GM20431 (cell line): Measurements from ENCODE around the gene TMEM92.

Experiments used
- in situ Hi-C: fragments of 300-500 bp; cut with MseI, MboI; formaldehyde crosslinking; loops from one replicate; pipeline ENCODE4 v1.15.0; 2020; ENCODE audit warnings: low sequenced_read_pairs; ENCODE audit not compliant: unreplicated experiment

TMEM92 gene

DNA sequence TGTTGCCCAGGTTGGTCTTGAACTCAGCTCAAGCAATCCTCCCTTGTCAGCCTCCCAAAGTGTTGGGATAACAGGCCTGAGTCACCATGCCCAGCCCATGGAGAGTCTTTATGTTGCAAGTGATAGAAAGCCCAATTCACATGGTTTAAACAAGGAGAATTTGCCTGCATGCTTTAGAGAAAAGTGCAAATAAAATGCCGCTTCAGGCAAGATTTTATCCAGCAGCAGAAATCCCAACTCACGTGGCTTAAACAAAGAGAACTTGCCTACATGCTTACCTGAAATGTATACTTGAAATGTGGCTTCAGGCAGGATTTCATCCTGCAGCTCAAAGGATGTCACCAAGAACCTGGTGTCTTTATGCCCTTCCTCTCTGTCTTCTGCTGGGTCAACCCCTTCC lies 42.9 kb downstream of the TMEM92 start:
- in situ Hi-C loops = no loop called here

- in situ Hi-C loops = no loop called here
Observed at GRCh38 chr17:50318501-50319285, 44.4 kb downstream of the TMEM92 start.

DNA sequence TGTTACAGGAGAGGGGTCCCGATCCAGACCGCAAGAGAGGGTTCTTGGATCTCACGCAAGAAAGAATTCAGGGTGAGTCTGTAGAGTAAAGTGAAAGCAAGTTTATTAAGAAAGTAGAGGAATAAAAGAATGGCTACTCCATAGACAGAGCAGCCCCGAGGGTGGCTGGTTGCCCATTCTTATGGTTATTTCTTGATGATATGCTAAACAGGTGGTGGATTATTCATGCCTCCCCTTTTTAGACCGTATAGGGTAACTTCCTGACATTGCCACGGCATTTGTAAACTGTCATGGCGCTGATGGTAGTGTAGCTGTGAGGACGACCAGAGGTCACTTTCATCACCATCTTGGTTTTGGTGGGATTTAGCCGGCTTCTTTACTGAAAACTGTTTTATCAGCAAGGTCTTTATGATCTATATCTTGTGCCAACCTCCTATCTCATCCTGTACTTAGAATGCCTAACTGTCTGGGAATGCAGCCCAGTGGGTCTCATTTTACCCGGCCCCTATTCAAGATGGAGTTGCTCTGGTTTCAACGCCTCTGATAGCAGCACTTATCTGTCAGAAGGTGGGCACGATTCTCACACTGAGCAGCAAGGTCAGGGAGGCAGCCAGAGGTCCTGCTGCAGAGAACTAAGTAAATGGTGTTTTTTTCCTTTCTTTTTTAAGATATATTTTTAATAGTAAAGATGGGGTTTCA lies 45.2 kb downstream of the TMEM92 start:
- in situ Hi-C loops = no loop called here

DNA sequence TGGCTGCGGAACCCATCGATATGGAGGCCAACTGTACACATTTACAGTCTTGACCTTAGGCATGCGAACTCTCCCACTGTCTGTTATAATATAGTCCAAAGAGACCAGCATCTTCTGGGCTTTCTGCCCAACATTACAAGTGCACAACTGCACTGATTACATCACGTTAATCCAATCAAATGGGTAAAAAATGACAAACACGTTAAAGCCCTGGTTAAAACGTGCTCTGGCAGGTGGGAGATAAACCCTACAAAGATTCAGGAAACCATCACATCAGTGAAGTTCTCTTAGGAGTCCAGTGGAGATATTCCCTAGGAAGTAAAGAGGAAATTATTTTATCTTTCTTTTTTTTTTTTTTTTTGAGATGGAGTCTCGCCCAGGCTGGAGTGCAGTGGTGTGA lies 48.0 kb downstream of the TMEM92 start:
- in situ Hi-C loops = no loop called here

- in situ Hi-C loops = no loop called here
Observed at GRCh38 chr17:50323060-50323459, 48.8 kb downstream of the TMEM92 start.

DNA sequence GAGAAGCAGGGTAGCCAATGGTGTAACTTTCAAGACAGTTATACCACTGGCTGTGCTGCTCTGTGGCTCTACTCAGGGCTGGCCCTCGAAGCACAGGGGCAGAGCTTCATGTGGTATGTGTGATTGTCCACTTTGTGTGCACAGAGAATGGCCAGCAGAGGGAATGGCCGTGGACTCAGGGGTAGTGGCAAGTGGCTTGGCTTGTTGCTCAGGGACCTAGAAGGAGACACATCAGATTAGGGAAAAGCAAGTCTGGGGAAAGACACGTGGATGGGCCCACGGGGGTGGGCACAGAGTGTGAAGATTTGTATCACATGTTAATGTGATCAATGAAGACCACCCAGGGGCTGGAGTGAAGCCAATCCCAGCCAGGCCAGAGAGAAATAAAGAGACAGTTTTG lies 51.6 kb downstream of the TMEM92 start:
- in situ Hi-C loops = no loop called here

DNA sequence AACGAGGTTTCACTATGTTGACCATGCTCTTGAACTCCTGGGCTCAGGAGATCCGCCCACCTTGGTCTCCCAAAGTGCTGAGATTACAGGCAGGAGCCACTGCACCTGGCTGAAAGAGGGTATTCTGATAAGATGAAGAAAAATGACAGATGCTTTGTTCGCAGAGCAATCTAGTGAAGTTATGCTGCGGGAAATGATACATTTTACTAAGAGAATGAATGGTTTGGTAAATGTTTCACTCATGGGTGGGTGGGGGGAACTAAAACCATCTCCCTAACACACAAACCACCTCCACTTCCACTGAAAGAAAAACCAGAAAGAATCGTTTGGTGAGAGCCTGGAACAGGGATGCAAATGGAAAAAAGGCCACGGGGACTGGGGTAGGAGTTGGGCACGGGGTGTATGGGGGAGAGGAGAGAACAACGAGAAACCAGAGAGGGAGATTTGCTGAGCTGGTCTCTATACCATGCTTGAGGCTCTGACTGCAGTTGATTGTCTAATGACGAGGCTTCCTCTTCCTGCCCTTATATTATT lies 52.6 kb downstream of the TMEM92 start:
- in situ Hi-C loops = no loop called here

DNA sequence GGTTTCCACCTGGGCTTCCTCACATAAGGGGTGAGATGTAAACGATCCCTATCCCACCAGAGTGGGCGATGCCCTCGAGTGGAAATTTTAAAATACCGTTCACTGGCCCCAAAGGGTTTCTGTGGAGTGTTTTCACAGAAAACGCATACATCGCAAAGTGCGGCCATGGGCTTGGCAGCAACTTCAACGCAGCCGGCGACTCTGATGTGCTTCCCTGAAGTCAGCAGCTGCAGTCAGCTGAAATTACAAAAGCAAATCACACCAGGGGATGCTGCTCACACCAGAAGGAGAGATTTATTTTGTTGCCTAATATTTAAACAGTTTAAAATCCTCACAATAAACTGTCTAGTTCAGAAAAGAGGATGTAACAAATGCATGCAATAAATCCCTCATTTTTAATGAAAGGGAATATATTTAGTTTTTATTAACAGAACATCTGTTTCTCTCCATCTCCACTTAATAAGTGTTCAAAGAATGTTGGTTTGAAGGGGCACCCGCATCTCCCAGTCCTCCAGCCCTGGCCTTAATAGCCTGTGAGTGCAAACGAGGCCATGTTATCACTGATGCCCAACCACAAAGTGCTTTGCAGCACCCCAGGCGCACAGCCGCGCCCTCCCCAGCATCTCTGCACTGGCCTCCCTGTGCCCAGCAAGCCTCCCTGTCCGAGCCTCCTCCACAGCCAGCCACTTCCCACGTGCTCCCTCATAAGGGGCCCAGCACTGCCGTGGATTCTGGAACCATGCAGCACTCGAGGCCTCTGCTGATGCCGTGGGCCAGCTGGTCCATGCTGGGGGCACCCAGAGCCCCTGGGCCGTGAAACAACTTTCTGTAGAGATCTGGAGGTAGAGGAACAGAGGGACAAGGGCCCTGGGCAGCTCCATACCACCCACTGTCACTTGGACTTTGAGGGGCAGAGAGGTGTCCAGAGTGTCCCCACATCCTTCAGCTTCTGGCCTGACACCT lies 54.4 kb downstream of the TMEM92 start:
- in situ Hi-C loops = no loop called here

DNA sequence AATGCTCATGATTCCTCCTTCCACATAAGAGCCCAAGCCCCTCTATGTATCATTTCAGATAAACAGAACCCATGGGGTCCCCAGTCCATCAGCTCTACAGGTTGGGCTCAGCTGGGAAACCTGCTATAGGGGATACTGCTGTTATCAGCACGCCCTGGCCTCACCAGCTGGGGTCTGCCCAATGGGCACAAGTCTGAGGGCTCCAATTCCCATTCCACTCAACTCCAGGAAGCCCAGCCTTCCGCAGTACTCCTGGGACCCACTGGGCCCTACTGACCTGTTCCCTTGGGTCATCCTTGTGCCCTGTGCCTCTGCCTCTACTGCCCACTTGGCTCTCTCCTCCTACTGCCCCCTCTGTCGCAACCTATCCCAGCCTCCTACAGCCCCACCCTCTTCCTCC lies 55.5 kb downstream of the TMEM92 start:
- in situ Hi-C loops = no loop called here

GRCh38 chr17:50330151-50330775 lies 56.0 kb downstream of the TMEM92 start:
- in situ Hi-C loops = no loop called here
